ENCODE data around the gene ANO2. TPM values are rescaled to one million over a fixed set of nuclear protein-coding genes. Genes with fewer than 3 reads are reported as not detected.
A peak's percentile ranks its signal among the peaks of the same experiment; 100 is the strongest.

ANO2 gene
- total RNA-seq (under 1 TPM in 1 of 2 donors, not detected in 1; 0.89 TPM), total RNA-seq (0 reads per million in 2 donors)

DNA sequence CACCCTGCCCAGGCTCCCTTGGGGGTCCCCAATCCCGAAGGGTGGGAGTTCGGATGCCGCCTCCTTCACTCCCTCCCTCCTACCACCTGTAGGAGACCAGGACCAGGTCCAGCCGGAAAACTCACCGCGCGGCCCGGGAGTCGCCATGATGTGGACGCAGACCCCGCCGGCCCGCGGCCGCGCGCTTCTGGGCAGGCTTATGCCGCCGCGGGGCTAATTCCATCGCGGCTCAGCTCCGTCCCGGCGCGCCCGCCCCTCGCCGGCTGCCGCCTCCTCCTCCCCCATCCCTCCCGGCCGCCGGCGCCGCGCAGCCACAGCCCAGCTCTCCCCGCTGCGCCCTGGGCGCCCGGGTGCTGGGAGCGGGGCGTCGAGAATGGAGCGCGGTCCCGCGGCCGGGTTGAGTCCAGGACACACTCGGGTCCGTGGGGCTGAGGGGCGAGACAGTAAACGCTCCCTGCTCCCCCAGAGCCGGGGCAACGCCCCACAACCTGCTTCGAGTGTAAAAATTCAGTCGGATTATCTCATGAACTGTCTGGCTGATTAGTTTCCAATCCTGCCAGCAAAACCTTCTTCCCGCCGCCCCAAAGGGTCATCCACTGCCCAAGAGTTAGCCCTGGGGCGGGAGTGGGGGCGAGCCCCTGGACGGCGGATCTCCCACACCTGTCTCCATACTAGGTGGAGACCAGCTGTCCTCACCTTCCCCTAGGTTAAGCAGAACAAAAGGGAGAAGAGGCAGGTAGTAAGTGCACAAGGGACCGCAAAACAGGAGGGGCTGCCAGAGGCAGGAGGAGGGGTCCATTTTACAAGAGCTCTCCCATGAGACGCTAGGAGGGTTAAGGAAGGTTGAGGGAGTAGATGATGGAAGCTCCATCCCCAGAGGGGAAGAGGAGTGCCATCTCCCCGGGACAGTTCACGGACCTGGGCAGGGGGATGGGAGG lies at the start of gene ANO2:
Gene ANO2, minus strand, starts transcription at position 189 of the 938 bp plus-strand sequence. Its CDS starts 42 bp downstream, at position 147.
- Mint-ChIP-seq H3K36me3 (ENCODE audit: low read depth) (peaks cover 3% of the 10 kb centered on the region), H3K27ac (no peak within 1 kb of the TSS), H3K4me1 (peaks cover 3% of the 10 kb centered on the region), H3K4me3 (peak within 1 kb of the TSS; percentile 25), H3K27me3 (peaks cover 87% of the 10 kb centered on the region)
- H3K9me3 ChIP-seq (ENCODE audit: control insufficient read depth, low read length, poor library complexity, severe bottlenecking), result no peaks in the 10 kb centered on the region
- no peak for ATAC-seq
- no peak for DNase-seq

DNA sequence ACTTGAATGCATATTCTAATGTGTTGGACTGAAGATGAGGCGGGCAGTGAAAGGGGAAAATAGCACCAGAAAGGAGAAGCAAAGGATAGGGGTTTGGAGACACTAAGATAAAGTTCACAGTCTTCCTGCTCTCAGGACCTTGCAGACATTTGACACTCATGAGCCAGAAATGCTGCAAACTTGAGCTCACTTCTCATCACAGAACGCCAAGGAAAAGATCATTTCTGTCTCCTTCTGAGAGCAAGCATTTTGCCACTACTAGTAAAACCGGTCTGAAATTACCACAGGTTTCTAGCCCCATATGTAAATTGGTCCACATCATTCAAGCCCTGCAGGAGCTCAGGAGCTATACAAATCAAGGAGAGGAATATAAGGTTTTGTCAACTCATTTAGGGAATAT lies 44.6 kb upstream of the ANO2 start:
- Mint-ChIP-seq H3K27me3 (peaks cover 16% of the 10 kb centered on the region), H3K4me3 (no peak overlapping the region), H3K27ac (no peak overlapping the region), H3K4me1 (peaks cover 2% of the 10 kb centered on the region), H3K36me3 (ENCODE audit: low read depth) (no peaks in the 10 kb centered on the region)
- DNase-seq (no peak), ATAC-seq (no peak)
- H3K9me3 ChIP-seq (ENCODE audit: control insufficient read depth, low read length, poor library complexity, severe bottlenecking), result no peaks in the 10 kb centered on the region

DNA sequence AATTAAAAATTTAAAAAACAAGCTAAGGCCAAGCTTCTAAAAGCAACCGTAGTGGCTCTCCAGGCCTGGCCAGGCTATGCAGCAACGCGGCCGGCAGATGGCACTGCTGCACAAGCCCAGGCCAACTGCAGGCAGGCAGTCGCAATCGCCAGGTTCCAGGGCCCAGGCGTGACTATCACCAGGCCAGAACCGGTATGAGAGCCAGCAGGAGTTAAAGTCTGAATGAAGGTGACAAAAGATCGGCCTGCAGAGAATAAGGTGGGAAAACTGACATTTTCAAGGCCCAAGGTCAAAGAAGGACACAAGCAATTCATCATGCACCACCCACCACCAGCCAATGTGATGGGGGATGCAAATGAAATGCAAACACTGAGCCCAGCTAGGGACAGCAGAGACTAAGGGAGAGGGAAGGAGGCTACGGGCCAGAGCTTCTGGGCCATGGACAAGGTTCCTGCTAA lies 43.6 kb upstream of the ANO2 start:
- DNase-seq, result peak; percentile 46 to 67 (median 58)
- peak; percentile 91 for ATAC-seq
- H3K27me3 Mint-ChIP-seq, result peaks cover 7% of the 10 kb centered on the region
- H3K4me1 Mint-ChIP-seq, result peaks cover 2% of the 10 kb centered on the region
- no peaks in the 10 kb centered on the region for H3K9me3 ChIP-seq (ENCODE audit: control insufficient read depth, low read length, poor library complexity, severe bottlenecking)
- no peak overlapping the region for H3K4me3 Mint-ChIP-seq
- H3K36me3 Mint-ChIP-seq (ENCODE audit: low read depth), result no peaks in the 10 kb centered on the region
- peak overlapping the region; percentile 41 for H3K27ac Mint-ChIP-seq

DNA sequence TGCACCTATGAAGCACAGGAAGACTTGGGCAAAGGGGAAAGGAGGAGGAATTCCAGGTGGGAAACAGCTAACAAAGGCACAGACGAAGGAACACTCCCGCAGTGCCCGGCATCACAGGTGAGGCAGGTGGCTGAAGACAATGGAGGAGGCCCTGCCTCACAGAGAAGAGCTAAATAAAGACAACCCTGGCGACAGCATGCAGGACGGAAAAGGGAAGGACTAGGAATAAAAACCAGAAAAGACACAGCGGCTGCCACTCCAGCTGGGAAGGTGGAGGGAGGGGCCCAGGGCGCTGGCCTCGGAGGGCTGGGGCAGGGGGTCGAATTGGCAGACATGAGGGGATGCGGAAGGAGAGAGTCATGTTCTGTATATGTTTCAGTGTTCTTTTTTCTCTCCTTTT lies 43.0 kb upstream of the ANO2 start:
- Mint-ChIP-seq H3K4me1 (peaks cover 2% of the 10 kb centered on the region), H3K27ac (no peak overlapping the region), H3K27me3 (peaks cover 6% of the 10 kb centered on the region), H3K4me3 (no peak overlapping the region), H3K36me3 (ENCODE audit: low read depth) (no peaks in the 10 kb centered on the region)
- ATAC-seq (no peak), DNase-seq (no peak)
- no peaks in the 10 kb centered on the region for H3K9me3 ChIP-seq (ENCODE audit: control insufficient read depth, low read length, poor library complexity, severe bottlenecking)

DNA sequence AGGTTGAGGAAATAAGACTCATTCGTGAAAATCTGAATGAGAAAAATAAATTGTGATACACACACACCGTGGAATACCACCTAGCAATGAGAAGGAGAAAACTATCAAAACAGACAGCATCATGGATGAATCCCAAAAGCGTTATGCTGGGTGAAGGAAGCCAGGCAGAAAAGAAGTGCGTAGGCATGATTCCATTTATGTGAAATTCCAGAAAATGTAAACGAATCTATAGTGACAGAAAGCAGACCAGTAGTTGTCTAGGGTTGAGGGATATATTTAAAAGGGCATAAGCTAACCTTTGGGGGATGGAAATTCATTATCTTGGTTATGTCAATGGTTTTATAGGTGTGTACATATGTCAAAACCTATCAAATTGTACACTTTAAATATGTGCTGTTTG lies 42.5 kb upstream of the ANO2 start:
- H3K9me3 ChIP-seq (ENCODE audit: control insufficient read depth, low read length, poor library complexity, severe bottlenecking), result no peaks in the 10 kb centered on the region
- Mint-ChIP-seq H3K27me3 (peaks cover 6% of the 10 kb centered on the region), H3K4me1 (peaks cover 2% of the 10 kb centered on the region), H3K36me3 (ENCODE audit: low read depth) (no peaks in the 10 kb centered on the region), H3K4me3 (no peak overlapping the region), H3K27ac (no peak overlapping the region)
- ATAC-seq, result no peak
- no peak for DNase-seq

DNA sequence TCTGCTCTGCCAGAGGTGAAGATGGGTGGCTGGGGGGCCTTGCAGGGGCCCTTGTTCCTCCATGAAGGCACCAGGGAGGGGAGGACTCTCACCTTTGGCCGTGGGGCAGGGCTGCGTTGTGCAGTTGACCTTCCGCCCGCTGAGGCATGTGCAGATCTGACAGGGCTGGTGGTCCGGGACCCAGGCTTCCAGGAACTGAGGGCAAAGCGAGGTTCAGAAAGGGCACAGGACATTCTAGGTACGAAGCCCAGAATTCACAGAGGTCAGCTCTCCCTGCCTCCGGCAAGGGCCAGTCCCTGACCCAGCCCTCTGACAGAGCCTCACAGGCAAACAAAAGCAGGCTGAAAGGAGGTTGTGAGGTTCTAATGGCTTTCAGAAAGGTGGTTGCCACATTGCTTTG lies 40.4 kb upstream of the ANO2 start:
- Mint-ChIP-seq H3K27ac (no peak overlapping the region), H3K27me3 (no peaks in the 10 kb centered on the region), H3K4me1 (peaks cover 2% of the 10 kb centered on the region), H3K4me3 (no peak overlapping the region), H3K36me3 (ENCODE audit: low read depth) (no peaks in the 10 kb centered on the region)
- no peaks in the 10 kb centered on the region for H3K9me3 ChIP-seq (ENCODE audit: control insufficient read depth, low read length, poor library complexity, severe bottlenecking)
- DNase-seq, result no peak
- ATAC-seq, result no peak

DNA sequence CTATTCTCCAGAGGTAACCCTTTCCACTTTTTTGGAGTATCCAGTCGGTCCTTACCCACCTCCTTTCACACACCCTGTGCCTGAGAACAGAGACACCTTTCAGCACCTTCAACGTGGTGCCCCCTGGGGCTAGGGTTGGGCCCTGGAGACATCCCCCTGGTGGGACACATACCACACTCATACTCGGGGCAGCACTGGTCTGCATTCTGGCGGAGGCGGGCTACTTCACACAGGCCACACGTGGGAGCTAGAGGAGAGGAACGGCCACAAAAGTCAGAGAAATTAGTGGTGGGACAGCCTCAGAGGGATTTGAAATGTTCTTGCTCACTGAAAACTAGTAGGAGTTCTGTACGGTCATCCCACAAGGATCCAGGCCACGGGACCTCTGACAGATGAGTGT lies 39.8 kb upstream of the ANO2 start:
- DNase-seq, result no peak
- Mint-ChIP-seq H3K4me3 (no peak overlapping the region), H3K36me3 (ENCODE audit: low read depth) (no peaks in the 10 kb centered on the region), H3K27ac (no peak overlapping the region), H3K27me3 (no peaks in the 10 kb centered on the region), H3K4me1 (peaks cover 2% of the 10 kb centered on the region)
- no peaks in the 10 kb centered on the region for H3K9me3 ChIP-seq (ENCODE audit: control insufficient read depth, low read length, poor library complexity, severe bottlenecking)
- ATAC-seq, result no peak

DNA sequence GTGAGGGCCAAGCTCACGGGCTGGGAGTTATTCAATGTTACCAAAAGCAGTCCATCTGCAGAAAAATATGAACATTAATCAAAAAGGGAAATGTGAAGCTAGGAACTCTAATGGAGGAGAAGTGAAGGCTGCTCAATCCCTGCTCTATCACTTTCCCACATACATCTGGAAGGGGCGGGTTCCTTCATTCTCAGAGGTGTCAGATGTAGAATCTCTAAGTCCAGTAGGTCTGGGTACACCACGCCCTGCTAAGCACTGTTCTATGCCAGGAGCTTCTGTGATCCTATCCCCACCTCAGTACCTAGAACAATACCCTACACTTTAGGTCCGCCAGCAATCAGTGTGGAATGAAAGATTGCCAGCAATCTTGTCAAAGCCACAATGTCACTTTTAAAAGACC lies 37.0 kb upstream of the ANO2 start:
- no peak overlapping the region for H3K4me3 Mint-ChIP-seq
- no peaks in the 10 kb centered on the region for H3K4me1 Mint-ChIP-seq
- peaks cover 2% of the 10 kb centered on the region for H3K27me3 Mint-ChIP-seq
- no peak for ATAC-seq
- no peaks in the 10 kb centered on the region for H3K9me3 ChIP-seq (ENCODE audit: control insufficient read depth, low read length, poor library complexity, severe bottlenecking)
- no peaks in the 10 kb centered on the region for H3K36me3 Mint-ChIP-seq (ENCODE audit: low read depth)
- no peak for DNase-seq
- no peak overlapping the region for H3K27ac Mint-ChIP-seq

DNA sequence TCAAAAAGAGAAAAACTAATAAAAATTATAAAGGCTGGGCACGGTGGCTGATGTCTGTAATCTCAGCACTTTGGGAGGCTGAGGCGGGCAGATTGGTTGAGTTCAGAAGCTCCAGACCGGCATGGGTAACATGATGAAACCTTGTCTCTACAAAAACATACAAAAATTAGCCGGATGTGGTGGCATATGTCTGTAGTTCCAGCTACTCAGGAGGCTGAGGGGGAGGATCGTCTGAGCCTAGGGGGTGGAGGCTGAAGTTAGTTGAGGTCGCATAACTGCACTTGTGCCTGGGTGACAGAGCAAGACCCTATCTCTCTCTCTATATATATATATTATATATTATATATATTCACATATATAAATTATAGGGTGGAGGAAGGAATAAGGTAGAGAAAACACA lies 32.5 kb upstream of the ANO2 start:
- ATAC-seq (no peak), DNase-seq (no peak)
- Mint-ChIP-seq H3K27me3 (peaks cover 44% of the 10 kb centered on the region), H3K4me3 (no peak overlapping the region), H3K4me1 (peaks cover 2% of the 10 kb centered on the region), H3K36me3 (ENCODE audit: low read depth) (no peaks in the 10 kb centered on the region), H3K27ac (no peak overlapping the region)
- H3K9me3 ChIP-seq (ENCODE audit: control insufficient read depth, low read length, poor library complexity, severe bottlenecking), result no peaks in the 10 kb centered on the region

DNA sequence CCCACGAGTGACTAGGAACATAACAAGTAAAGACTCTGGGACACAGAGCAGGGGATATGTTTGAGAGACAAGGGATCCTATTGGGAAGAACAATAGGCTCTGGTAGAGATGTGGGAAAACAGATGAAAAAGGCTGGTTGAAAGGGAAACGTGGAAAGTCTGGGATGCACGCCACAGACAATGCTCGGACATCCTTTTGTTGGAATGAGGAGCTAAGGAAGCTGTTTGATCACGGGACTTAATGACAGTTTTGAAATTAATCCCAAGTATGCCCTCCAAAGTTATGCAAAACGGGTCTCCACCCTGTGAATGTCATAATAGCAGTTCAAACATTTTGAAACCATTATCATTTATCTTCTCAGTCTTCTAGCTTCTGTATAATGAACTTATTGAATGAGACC lies 31.7 kb upstream of the ANO2 start:
- ATAC-seq (no peak), DNase-seq (no peak)
- H3K4me3 Mint-ChIP-seq, result no peak overlapping the region
- peaks cover 52% of the 10 kb centered on the region for H3K27me3 Mint-ChIP-seq
- H3K36me3 Mint-ChIP-seq (ENCODE audit: low read depth), result no peaks in the 10 kb centered on the region
- H3K27ac Mint-ChIP-seq, result no peak overlapping the region
- no peaks in the 10 kb centered on the region for H3K9me3 ChIP-seq (ENCODE audit: control insufficient read depth, low read length, poor library complexity, severe bottlenecking)
- H3K4me1 Mint-ChIP-seq, result peaks cover 2% of the 10 kb centered on the region

DNA sequence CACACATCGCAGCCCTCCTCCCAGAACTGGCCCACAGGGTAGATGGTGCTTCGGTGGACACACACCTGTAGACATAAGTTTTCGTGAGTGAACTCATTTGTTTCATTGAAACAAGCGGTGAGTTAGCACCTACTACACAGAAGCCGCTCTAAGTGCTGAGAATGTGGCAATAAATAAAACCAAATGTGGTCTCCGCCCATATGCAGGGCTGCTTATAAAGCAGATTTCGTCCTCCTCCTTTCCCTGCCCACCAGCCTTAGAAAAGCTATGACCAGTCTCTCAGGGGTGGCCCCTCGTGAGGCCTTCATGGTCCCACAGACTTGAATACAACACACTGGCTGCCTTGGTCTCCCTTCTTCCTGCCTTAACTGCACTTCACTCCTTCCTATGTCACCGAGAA lies 31.1 kb upstream of the ANO2 start:
- DNase-seq, result no peak
- Mint-ChIP-seq H3K4me1 (peaks cover 2% of the 10 kb centered on the region), H3K36me3 (ENCODE audit: low read depth) (no peaks in the 10 kb centered on the region)

DNA sequence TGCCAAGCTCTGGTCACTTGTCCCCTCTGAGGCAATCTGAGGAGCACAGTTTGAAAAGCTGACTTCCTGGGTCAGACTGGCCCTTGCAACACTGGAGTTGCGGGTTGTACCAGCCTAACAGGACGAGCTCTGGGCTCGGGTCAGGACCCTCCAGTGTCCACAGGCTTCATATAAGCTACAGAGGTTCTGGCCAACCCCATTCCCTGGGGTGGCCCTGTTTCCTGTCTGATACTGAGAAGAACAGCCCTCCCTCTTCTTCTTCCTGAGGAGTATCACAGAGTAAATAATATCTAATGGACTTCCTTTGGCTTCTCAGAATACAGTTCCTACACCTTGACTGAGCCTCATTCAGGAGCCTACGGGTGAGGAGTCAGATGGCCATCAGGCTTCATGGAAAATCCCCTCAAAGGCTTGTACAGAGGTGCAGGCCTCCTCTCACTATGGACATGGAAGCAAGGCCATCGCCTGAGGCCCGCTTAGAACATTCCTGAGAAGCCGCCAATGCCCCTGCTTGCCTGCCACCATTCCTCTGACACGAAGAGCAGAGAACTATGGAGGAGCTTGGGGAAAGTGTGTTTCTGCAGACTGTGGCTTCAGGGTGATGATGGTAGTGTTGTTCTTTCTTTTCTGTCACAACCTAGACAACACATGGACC lies 28.5 kb upstream of the ANO2 start:
- H3K27me3 Mint-ChIP-seq, result peaks cover 84% of the 10 kb centered on the region
- no peak for DNase-seq

More for the DNA sequence above, 31.1 kb upstream of the ANO2 start:
- H3K4me3 Mint-ChIP-seq, result no peak overlapping the region
- no peaks in the 10 kb centered on the region for H3K9me3 ChIP-seq (ENCODE audit: control insufficient read depth, low read length, poor library complexity, severe bottlenecking)
- H3K27ac Mint-ChIP-seq, result no peak overlapping the region
- no peak for ATAC-seq
- peaks cover 57% of the 10 kb centered on the region for H3K27me3 Mint-ChIP-seq

DNA sequence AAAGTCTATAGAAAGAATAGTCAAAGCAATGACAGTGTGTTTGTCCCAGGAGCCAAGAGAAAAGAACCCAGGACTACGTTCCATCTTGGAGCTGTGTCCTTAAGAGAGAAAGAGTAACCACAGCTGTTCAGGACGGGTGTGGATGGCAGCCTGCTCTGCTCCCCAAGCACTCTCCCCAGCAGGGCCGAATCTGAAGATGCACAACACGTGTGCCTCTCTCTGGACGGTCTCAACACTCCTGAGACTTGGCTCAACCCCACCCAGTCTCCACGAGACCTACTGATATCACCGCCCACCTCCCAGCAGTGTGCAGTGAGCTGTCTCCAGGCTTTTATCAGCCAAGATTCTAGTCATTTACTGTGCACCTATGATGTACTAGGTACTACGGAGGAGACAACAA lies 27.3 kb upstream of the ANO2 start:
- DNase-seq, result no peak
- peaks cover 2% of the 10 kb centered on the region for H3K4me1 Mint-ChIP-seq
- H3K9me3 ChIP-seq (ENCODE audit: control insufficient read depth, low read length, poor library complexity, severe bottlenecking), result no peaks in the 10 kb centered on the region
- no peak for ATAC-seq
- H3K27me3 Mint-ChIP-seq, result peaks cover 87% of the 10 kb centered on the region
- H3K4me3 Mint-ChIP-seq, result no peak overlapping the region
- no peaks in the 10 kb centered on the region for H3K36me3 Mint-ChIP-seq (ENCODE audit: low read depth)
- peak overlapping the region; percentile 14 for H3K27ac Mint-ChIP-seq

More for the DNA sequence above, 28.5 kb upstream of the ANO2 start:
- Mint-ChIP-seq H3K27ac (no peak overlapping the region), H3K4me3 (no peak overlapping the region), H3K36me3 (ENCODE audit: low read depth) (no peaks in the 10 kb centered on the region), H3K4me1 (peaks cover 2% of the 10 kb centered on the region)
- ATAC-seq, result no peak
- H3K9me3 ChIP-seq (ENCODE audit: control insufficient read depth, low read length, poor library complexity, severe bottlenecking), result no peaks in the 10 kb centered on the region

Measured in T-helper 17 cell (primary cell).